ENCODE results near the gene A2ML1.

DNA sequence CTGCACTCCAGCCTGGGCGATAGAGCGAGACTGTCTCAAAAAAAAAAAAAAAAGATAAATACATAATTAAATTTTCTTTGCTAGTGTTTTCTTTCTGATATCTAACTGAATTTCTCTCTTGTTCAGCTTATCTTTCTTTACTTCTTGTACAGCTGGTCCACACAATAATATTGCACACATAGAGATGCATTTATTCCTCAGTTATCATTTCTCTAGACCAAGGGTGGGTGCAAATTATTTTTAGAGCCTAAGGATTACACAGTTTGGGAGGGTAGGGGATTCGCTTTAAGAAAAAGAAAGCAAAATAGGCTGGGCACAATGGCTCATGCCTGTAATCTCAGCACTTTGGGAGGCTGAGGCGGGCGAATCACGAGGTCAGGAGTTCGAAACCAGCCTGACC lies 17.9 kb downstream of the A2ML1 start:
- TF ChIP-seq ZNF8 (CRISPR knock-in tag; IDR thresholded peaks at IDR 0.05) = no peak
- TF ChIP-seq RARB (CRISPR knock-in tag; IDR thresholded peaks at IDR 0.05) = no peak
- no peak for TF ChIP-seq ARNTL (CRISPR knock-in tag; IDR thresholded peaks at IDR 0.05; ENCODE audit: borderline replicate concordance, low read depth)
- TF ChIP-seq ZFP3 (CRISPR knock-in tag; IDR thresholded peaks at IDR 0.05) = no peak
- TF ChIP-seq OSR1 (CRISPR knock-in tag; IDR thresholded peaks at IDR 0.05) = no peak

Measured in SK-N-SH treated with all-trans-retinoic acid at 6 μM for 48 hours (cell line).